HEK293T (cell line): Measurements from ENCODE around the gene ZNF296.

Experiments
- CTCF ChIA-PET: fragments of 350-600 bp; formaldehyde crosslinking; extraction: SDS; loops from one replicate; lab custom pipeline; 2021; ENCODE audit warnings: antibody characterized with exemption, inconsistent platforms; lab: Yijun Ruan, JAX
- POLR2A ChIA-PET: fragments of 350-600 bp; formaldehyde crosslinking; extraction: SDS; loops from one replicate; lab custom pipeline; 2020; ENCODE audit warnings: antibody characterized with exemption, inconsistent platforms; lab: Yijun Ruan, JAX
- DNase-seq: peaks from one replicate; pipeline ENCODE4 v3.0.0; 2012; ENCODE audit warnings: mixed read lengths; ENCODE audit errors: extremely low spot score
- ARNT ChIP-seq: fragments of 450-650 bp; IDR thresholded peaks from 2 replicates; pipeline ENCODE4 v1.6.1; 2017; ENCODE audit warnings: mild to moderate bottlenecking
- BHLHE40 ChIP-seq: fragments of 450-650 bp; IDR thresholded peaks from 2 replicates; pipeline ENCODE4 v1.6.1; 2016; ENCODE audit warnings: mild to moderate bottlenecking, moderate library complexity, borderline replicate concordance
- CTBP1 ChIP-seq: fragments of 450-650 bp; IDR thresholded peaks from 2 replicates; pipeline ENCODE4 v1.6.1; 2016; ENCODE audit warnings: borderline replicate concordance
- ELF4 ChIP-seq: fragments of 450-650 bp; IDR thresholded peaks from 2 replicates; pipeline ENCODE4 v1.6.1; 2017; ENCODE audit warnings: antibody characterized with exemption
- FOXA1 ChIP-seq: fragments of 450-650 bp; IDR thresholded peaks from 2 replicates; pipeline ENCODE4 v1.6.1; 2016; ENCODE audit warnings: mild to moderate bottlenecking
- FOXK2 ChIP-seq: fragments of 450-650 bp; IDR thresholded peaks from 2 replicates; pipeline ENCODE4 v1.6.1; 2016; ENCODE audit warnings: mild to moderate bottlenecking
- FOXM1 ChIP-seq: fragments of 450-650 bp; IDR thresholded peaks from 2 replicates; pipeline ENCODE4 v1.6.1; 2017; ENCODE audit warnings: mild to moderate bottlenecking, borderline replicate concordance
- HDGF ChIP-seq: fragments of 450-650 bp; IDR thresholded peaks from 2 replicates; pipeline ENCODE4 v1.6.1; 2017; ENCODE audit warnings: antibody characterized with exemption, borderline replicate concordance
- L3MBTL2 ChIP-seq: fragments of 450-650 bp; conservative IDR thresholded peaks from 2 replicates; pipeline ENCODE4 v1.6.1; 2016; ENCODE audit warnings: mild to moderate bottlenecking
- LEF1 ChIP-seq: fragments of 450-650 bp; IDR thresholded peaks from 2 replicates; pipeline ENCODE4 v1.6.1; 2017; ENCODE audit warnings: mild to moderate bottlenecking, borderline replicate concordance
- NFRKB ChIP-seq: fragments of 450-650 bp; IDR thresholded peaks from 2 replicates; pipeline ENCODE4 v1.6.1; 2016; ENCODE audit warnings: mild to moderate bottlenecking, moderate library complexity
- PKNOX1 ChIP-seq: fragments of 450-650 bp; IDR thresholded peaks from 2 replicates; pipeline ENCODE4 v1.6.1; 2016
- SP1 ChIP-seq: fragments of 450-650 bp; IDR thresholded peaks from 2 replicates; pipeline ENCODE4 v1.6.1; 2017
- SUZ12 ChIP-seq: fragments of 450-650 bp; IDR thresholded peaks from 2 replicates; pipeline ENCODE4 v1.6.1; 2016; ENCODE audit warnings: mild to moderate bottlenecking
- TARDBP ChIP-seq: fragments of 450-650 bp; IDR thresholded peaks from 2 replicates; pipeline ENCODE4 v1.6.1; 2016
- ZNF384 ChIP-seq: fragments of 450-650 bp; IDR thresholded peaks from 2 replicates; pipeline ENCODE4 v1.6.1; 2016

Gene ZNF296

GRCh38 chr19:45103508-45104319 lies 27.4 kb upstream of the ZNF296 start:
- ChIA-PET CTCF (interaction anchor here (0.8 kb wide), 1 partner anchor 22 kb away, joined by 3 read pairs; no protein-coding TSS in a partner anchor), POLR2A (interaction anchor here (0.6 to 1.6 kb wide), 2 partner anchors 11 to 12 kb away, joined by 3 to 5 read pairs; no protein-coding TSS in a partner anchor)
- no peak for DNase-seq
- no peak for TF ChIP-seq TARDBP
- TF ChIP-seq CTBP1, result no peak
- TF ChIP-seq ZNF384, result no peak
- no peak for TF ChIP-seq BHLHE40
- no peak for TF ChIP-seq ARNT
- no peak for TF ChIP-seq FOXA1
- TF ChIP-seq SUZ12, result no peak
- TF ChIP-seq LEF1, result no peak
- no peak for TF ChIP-seq FOXK2
- no peak for TF ChIP-seq L3MBTL2
- TF ChIP-seq NFRKB, result no peak
- TF ChIP-seq FOXM1, result no peak
- TF ChIP-seq HDGF, result no peak
- no peak for TF ChIP-seq PKNOX1
- no peak for TF ChIP-seq ELF4
- no peak for TF ChIP-seq SP1

GRCh38 chr19:45103156-45103507 lies 26.9 kb upstream of the ZNF296 start:
- ChIA-PET CTCF (interaction anchor here (0.8 kb wide), 1 partner anchor 22 kb away, joined by 3 read pairs; no protein-coding TSS in a partner anchor), POLR2A (interaction anchor here (0.6 to 1.6 kb wide), 2 partner anchors 11 kb away, joined by 3 to 5 read pairs; no protein-coding TSS in a partner anchor)
- TF ChIP-seq SUZ12, result no peak
- no peak for TF ChIP-seq HDGF
- no peak for TF ChIP-seq PKNOX1
- no peak for TF ChIP-seq BHLHE40
- no peak for TF ChIP-seq LEF1
- no peak for TF ChIP-seq ARNT
- TF ChIP-seq ZNF384, result no peak
- TF ChIP-seq ELF4, result no peak
- TF ChIP-seq FOXK2, result no peak
- TF ChIP-seq FOXM1, result no peak
- DNase-seq, result no peak

GRCh38 chr19:45102481-45102880 lies 26.2 kb upstream of the ZNF296 start:
- ChIA-PET POLR2A (interaction anchor here (1.6 to 1.9 kb wide), 2 partner anchors 10 kb away, joined by 5 to 9 read pairs; partner anchors contain the start of gene PPP1R37), CTCF (no interaction called here)
- no peak for DNase-seq
- TF ChIP-seq TARDBP (no peak), ARNT (no peak), LEF1 (no peak), HDGF (no peak), SP1 (no peak), FOXA1 (no peak), FOXM1 (no peak), L3MBTL2 (no peak), PKNOX1 (no peak), SUZ12 (no peak), BHLHE40 (no peak), FOXK2 (no peak), ZNF384 (no peak), CTBP1 (no peak), NFRKB (no peak), ELF4 (no peak)

- no peak for TF ChIP-seq PKNOX1
- TF ChIP-seq ZNF384, result no peak
- no peak for TF ChIP-seq SP1
- no peak for TF ChIP-seq L3MBTL2
- TF ChIP-seq LEF1, result no peak
- TF ChIP-seq HDGF, result no peak
- TF ChIP-seq FOXA1, result no peak
- TF ChIP-seq ARNT, result no peak
- TF ChIP-seq ELF4, result no peak
- TF ChIP-seq CTBP1, result no peak
- no peak for TF ChIP-seq SUZ12
- no peak for TF ChIP-seq BHLHE40
- ChIA-PET CTCF (no interaction called here), POLR2A (interaction anchor here (1.9 kb wide), 1 partner anchor 9 kb away, joined by 9 read pairs; the partner anchor contains the start of gene PPP1R37)
- no peak for DNase-seq
These were observed 25.5 kb upstream of the ZNF296 start for GRCh38 chr19:45101806-45102205.

GRCh38 chr19:45100846-45101252 lies 24.6 kb upstream of the ZNF296 start:
- TF ChIP-seq NFRKB, result no peak
- no peak for TF ChIP-seq TARDBP
- TF ChIP-seq FOXM1, result no peak
- no peak for TF ChIP-seq L3MBTL2
- TF ChIP-seq FOXA1, result no peak
- no peak for TF ChIP-seq LEF1
- no peak for TF ChIP-seq SUZ12
- no peak for TF ChIP-seq PKNOX1
- no peak for DNase-seq
- ChIA-PET CTCF (interaction anchor here (0.6 kb wide), 1 partner anchor 103 kb away, joined by 10 read pairs; no protein-coding TSS in a partner anchor), POLR2A (interaction anchor here (1.9 kb wide), 1 partner anchor 8 kb away, joined by 9 read pairs; the partner anchor contains the start of gene PPP1R37)
